Measurements from ENCODE around the gene FATE1.

Gene FATE1

GRCh38 chrX:151759041-151759708 is 43.3 kb downstream of the FATE1 start:
- no peak for TF ChIP-seq JUND (IDR thresholded peaks at IDR 0.05; ENCODE audit: low read depth)
- in situ Hi-C loops (cut with HindIII; ENCODE audit: low pct_unique_long_range_greater_than_20kb, low sequenced_read_pairs) = no loop called here
- no peak for DNase-seq (ENCODE audit: low read depth in 1 of 2, low spot score in 1 of 2)

GRCh38 chrX:151762802-151763201 is 47.0 kb downstream of the FATE1 start:
- in situ Hi-C loops (cut with HindIII; ENCODE audit: low pct_unique_long_range_greater_than_20kb, low sequenced_read_pairs) = no loop called here
- no peak for DNase-seq (ENCODE audit: low read depth in 1 of 2, low spot score in 1 of 2)
- TF ChIP-seq JUND (IDR thresholded peaks at IDR 0.05; ENCODE audit: low read depth) = no peak

GRCh38 chrX:151763711-151764110 is 47.9 kb downstream of the FATE1 start:
- in situ Hi-C loops (cut with HindIII; ENCODE audit: low pct_unique_long_range_greater_than_20kb, low sequenced_read_pairs) = no loop called here

GRCh38 chrX:151765026-151765425 is 49.2 kb downstream of the FATE1 start:
- TF ChIP-seq JUND (IDR thresholded peaks at IDR 0.05; ENCODE audit: low read depth) = no peak
- in situ Hi-C loops (cut with HindIII; ENCODE audit: low pct_unique_long_range_greater_than_20kb, low sequenced_read_pairs) = no loop called here
- no peak for DNase-seq (ENCODE audit: low read depth in 1 of 2, low spot score in 1 of 2)

More at GRCh38 chrX:151763711-151764110, 47.9 kb downstream of the FATE1 start:
- no peak for DNase-seq (ENCODE audit: low read depth in 1 of 2, low spot score in 1 of 2)
- TF ChIP-seq JUND (IDR thresholded peaks at IDR 0.05; ENCODE audit: low read depth) = no peak

DNA sequence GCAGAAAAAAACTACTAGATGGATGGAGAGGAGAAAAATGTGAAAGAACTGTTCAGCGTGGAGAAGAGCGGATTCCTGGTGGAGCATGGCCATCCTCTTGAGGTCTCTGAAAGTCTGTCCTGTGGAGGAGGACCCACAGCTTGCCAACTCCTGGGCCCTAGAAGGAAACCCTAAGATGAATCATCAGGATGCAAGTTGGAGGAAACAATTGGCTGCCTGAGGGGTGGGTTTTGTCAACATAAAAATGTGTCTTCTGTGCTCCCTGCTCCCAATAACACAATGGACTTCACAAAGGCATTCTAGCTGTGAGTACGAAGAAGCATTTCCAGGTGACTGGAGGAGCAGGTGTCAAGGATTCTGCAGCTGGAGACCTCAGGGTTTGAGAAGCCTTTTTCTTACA is 55.9 kb downstream of the FATE1 start:
- in situ Hi-C loops (cut with HindIII; ENCODE audit: low pct_unique_long_range_greater_than_20kb, low sequenced_read_pairs) = no loop called here
- TF ChIP-seq JUND (IDR thresholded peaks at IDR 0.05; ENCODE audit: low read depth) = no peak
- no peak for DNase-seq (ENCODE audit: low read depth in 1 of 2, low spot score in 1 of 2)
